HG03064 (cell line): ENCODE data around the gene SUSD4.
"Not testable (repeated sequence)": the region's sequence is repeated elsewhere in the genome, so short reads cannot be mapped to it uniquely, and the experiment has no call there.

Experiments used
- ATAC-seq: cut with Tn5 transposase; IDR thresholded peaks from one replicate; pipeline ENCODE4 v1.9.1; 2021; ENCODE audit warnings: low read depth; ENCODE audit not compliant: unreplicated experiment

SUSD4 gene

DNA sequence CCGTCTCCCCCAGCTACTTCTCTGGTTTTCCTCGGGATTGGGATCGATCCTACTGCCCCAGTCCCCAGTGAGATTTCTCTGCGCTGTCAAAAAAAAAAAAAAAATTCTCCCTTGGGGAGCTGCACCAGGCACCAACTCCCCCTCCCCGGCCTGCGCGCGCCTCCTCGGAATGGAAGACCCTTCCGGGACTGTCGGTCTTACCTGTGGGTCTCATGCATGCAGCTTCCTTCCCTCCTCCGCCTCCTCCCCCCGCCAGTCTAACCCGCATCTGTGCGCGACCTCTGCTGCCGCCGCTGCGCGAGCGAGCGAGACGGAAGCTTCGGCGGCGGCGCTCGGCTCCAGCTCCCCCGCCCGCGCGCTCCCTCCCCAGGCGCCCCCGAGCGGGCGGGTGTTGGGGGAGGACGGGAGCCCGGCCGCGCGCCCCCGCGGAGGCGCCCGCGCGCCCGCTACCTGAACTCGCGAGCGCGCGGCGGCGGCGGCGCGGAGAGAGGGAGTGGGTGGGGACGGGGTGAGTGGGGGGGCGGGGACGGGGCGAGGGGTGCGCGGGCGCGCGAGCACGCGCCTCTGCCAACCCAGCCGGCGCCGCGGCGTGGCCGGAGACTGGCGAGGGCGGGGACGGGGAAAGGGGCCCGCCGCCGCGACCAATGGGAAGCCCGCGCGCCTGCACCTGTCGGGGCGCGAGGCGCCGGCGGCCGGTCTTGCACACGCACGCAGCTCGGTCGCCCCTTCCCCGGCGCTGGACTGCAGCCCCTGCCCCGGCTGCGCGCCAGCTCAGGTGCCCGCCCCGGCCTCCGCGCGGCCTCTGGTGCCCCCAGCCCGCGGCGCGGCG is at the start of gene SUSD4:
SUSD4 (minus strand) TSS at position 321 of the 829 bp plus-strand sequence. CDS start 751 bp downstream, outside the sequence.
- no peak for ATAC-seq

GRCh38 chr1:223413216-223413615 is 49.2 kb upstream of the SUSD4 start:
- ATAC-seq = no peak

DNA sequence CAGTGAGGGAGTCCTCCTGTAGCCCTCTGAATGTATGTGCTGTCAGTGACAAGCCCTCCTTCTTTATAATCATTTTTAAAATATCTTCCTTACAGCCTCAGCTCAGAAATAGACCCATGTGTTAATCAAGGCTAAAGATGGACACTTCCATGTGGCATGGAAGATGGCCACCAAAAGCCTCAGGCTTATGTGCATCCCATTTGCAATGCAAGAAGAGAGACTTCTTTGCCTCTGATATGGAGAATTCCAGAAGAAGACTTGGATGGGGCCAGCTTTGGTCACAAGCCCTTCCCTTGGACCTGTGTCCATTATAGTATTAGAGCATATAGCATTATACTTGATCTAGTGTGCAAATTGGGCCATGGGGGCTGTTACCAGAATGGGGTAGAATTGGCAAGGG is 47.7 kb upstream of the SUSD4 start:
- no peak for ATAC-seq

DNA sequence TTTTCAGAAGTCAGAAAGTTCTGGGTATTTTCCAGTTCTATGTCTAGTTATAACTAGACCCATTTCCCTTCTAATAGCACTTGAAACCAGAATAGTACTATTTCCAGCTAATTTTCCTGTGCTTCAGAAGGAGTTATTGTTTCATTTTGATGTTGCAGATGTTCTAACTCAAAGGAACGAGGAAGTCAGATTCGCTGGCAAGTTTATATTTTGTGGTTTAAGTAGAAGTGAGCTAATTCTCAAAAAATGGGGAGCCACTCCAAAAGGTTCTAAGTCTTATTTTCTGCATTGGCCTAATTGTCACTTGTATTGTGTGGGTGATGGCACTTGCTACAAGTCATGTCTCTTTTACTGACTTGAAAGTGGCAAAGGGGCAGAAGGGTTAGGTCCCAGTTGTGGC is 47.3 kb upstream of the SUSD4 start:
- no peak for ATAC-seq

DNA sequence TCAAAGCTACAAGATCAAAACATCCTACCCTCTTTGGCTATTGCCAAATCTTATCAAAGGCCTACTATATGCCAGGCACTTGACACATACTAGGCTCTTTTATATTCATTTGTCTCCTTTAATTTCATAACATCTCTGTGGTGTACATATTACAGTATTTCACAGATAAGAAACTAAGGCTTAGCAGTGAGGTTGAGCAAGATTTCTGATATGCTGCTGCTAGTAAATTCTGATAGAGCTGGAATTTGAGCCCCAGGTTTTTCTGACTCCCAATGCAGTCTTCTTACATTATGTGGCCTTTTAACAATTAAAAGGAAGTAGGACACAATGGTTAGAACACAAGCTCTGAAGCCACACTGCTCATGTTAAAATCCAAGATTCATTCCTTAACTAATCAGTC is 46.1 kb upstream of the SUSD4 start:
- no peak for ATAC-seq

DNA sequence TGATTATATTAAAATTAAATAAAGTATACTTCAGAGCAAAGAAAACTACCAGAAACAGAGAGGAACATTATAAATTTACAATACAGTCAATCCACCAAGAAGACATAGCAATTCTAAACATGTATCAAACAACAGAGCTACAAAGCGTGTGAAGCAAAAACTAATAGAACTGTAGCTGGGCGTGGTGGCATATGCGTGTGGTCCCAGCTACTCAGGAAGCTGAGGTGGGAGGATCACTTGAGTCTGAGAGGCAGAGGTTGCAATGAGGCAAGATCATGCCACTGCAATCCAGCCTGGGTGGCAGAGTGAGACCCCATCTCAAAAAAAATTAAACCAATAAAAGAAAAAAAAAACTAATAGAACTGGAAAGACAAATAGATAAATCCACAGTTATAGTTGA is 41.5 kb upstream of the SUSD4 start:
- ATAC-seq = no peak

DNA sequence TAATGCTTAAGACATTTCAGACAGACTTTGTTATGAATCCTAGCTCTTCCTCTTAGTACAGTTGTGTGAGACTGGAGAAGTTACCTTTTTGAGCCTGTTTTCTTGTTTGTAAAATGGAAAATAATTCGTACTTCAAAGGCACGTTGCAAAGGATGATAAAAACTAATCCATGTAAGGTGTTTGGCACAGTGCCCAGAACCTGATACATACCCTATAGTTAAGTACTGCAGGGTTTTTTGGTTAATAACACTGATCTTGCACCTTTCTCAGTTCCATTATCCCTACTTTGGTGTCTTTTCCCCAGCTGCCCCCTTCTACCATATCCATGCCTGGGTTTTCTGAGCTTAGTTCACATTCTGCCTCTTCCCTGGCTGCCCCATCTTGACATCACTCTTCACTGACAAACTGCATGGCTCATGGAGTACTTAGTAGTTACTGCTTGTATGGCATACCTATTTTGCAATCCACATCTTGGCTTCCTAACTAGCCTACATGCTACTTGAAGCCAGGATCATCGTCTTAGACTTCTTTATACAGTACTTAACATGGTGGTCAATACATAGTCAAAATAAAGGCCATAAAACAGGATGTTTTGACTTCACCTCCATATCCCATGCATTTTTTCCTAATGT is 39.3 kb upstream of the SUSD4 start:
- no peak for ATAC-seq

DNA sequence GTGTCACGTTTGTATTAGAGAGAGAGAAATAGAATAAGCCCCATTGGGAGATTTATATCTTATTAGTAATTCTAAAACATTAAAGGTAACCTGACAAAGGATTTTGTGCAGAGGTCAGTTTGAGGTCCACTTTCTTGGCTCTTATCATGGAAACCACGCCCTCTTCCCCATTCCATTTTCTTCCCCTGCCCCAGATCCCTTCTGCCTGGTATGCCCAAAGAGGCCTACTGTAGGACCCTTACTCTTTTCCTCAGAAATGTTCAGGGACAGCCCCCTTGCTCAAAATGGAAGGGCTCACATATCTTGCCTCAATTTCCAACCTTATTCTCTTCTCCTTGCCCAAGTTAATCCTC is 38.8 kb upstream of the SUSD4 start:
- no peak for ATAC-seq

- no peak for ATAC-seq
Measured at GRCh38 chr1:223401873-223402789, 38.2 kb upstream of the SUSD4 start.

GRCh38 chr1:223399393-223399792 is 35.4 kb upstream of the SUSD4 start:
- not testable (repeated sequence) for ATAC-seq

DNA sequence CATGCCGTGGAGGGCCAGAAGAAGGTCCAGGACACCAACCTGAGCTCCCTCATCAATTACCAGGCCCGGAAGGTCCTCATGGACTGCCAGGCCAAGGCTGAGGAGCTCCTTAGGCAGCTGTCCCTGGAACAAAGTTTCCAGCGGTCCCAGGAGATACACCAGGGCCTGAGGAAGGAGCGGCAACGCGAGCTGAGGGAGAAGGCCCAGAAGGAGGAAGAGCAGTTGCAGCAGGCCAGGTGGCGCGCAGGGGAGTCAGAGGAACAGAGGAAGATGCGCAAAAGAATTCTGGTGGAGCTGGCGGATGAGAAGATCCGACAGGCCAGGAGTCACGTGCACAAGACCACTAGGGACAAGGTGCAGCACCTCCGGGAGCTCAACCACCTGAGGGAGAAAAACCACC is 30.7 kb upstream of the SUSD4 start:
- ATAC-seq = no peak

- no peak for ATAC-seq
Measured at GRCh38 chr1:223394242-223394641, 30.3 kb upstream of the SUSD4 start.

DNA sequence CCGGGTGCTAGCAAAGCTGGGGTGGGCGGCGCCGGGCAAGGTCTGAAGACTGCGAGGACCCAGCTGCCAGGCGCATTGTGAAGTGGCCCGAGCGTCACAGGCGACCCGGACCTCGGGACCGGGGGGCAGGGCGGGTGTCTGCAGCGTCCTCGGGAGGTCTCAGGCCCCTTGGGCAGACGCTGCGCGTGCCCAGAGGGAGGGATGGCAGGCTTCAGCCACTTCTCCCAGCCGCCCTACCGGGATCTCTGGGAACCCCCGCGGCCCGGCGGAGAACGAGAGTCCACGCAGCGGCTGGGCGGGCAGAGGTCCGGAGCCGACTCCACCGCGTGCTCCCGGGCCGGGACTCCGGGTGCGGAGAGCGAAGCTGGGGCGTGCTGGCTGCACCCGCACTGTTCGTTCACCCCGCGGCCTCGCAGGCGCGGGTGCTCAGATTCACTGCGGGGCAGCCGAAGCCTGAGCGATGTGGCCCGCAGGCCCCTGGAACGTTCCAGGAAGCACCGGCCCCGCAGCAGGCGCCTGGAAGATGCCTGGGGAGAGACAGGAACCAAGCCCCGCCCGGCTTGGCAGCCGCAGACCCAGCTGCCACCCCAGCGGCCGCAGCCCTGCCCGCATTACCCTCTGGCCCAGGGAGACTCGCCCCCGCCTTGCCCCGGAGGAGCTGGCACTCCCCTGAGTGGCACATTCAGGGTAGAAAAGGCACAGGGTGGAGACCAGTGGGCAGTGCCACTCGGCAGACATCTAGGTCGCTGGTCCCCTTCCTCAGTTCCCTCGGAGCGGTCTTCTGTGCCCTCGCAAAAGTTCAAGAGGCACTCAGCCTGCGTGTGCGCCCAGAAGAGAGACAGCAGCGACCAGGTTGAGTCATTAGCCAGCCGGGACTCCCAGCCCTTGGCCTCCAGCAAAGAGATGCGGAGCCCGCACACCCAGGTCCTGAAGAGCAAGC is 29.6 kb upstream of the SUSD4 start, which contains the start of gene CCDC185:
CCDC185 (plus strand) TSS at position 141 of the 940 bp plus-strand sequence; CDS start at position 202, 61 bp downstream.
- no peak for ATAC-seq

DNA sequence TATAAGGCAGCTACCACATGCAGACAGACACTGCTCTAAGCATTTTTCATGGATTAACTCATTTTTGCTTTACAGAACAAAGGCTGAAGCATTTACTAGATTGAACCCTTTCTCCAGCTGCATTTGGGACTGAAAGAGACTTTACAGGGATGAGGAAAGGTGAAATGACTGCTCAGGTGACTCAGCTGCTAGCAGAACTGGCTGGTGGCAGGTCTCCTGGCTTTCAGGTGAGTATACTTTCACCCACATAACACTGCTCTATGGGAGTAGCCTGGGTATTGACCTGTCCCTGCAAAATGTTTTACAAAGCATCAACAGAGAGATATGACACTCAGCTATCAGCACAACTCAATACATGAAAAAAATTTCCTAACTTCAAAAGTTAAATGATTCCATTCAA is 26.6 kb upstream of the SUSD4 start:
- no peak for ATAC-seq

DNA sequence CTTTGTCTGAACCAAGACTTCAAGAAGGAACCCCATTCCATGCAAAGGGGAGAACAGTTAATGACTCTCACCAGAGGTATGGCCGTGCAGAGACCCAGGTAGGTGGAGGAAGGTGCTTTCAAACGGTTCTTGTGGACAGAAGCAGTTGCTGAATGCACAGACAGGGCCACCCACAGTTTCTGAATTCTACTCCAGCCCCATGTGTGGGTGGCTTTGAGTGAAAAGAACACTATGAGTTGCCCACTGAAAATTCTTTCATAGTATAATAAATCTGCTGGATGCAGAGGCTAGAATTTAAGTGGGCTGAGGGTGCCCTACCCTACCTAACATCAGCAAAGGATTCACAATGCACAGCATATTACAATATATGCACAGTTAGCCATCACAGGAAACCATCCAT is 22.0 kb upstream of the SUSD4 start:
- ATAC-seq = no peak

DNA sequence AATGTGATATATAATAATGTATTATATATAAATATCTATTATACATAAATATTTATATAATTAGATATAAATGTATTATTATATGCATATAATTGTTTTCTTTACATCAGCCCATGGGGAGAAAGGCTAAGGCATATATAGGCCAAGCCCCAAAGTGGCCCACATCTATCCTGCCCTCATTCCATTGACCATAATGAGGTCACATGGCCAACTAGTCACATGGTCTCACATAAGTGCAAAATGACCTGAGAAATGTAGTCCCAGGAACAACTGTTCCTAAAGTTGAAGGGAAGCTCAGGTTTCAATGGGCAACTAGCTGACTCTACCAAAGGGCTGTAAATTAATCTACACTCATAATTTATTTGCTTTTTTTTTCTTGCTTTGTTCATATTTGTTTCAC is 14.8 kb upstream of the SUSD4 start:
- no peak for ATAC-seq

DNA sequence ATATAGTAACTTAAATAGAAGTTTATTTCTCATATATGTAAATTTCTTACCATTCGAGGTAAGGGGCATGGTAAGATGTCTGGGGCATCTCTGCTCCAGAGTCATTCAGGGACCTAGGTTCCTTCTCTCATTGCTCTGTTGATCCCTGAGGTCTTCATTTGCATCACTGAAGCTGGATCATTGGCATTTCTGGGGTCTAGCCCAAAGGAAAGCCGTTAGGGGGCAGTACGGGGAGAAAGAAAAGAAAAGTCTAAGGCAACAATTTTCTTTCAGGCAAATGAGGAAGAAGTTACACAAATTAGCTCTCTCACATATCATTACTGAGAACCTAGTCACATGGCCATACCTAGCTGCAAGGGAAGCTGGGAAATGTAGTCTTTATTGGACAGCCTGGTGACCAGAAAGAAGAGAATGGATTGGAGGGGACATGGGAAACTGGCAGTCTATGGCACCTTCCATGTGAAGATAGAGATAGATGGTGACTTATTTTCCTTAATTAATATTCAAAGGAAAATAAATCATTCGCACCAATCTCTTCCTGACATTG is 10.2 kb upstream of the SUSD4 start:
- ATAC-seq = no peak

DNA sequence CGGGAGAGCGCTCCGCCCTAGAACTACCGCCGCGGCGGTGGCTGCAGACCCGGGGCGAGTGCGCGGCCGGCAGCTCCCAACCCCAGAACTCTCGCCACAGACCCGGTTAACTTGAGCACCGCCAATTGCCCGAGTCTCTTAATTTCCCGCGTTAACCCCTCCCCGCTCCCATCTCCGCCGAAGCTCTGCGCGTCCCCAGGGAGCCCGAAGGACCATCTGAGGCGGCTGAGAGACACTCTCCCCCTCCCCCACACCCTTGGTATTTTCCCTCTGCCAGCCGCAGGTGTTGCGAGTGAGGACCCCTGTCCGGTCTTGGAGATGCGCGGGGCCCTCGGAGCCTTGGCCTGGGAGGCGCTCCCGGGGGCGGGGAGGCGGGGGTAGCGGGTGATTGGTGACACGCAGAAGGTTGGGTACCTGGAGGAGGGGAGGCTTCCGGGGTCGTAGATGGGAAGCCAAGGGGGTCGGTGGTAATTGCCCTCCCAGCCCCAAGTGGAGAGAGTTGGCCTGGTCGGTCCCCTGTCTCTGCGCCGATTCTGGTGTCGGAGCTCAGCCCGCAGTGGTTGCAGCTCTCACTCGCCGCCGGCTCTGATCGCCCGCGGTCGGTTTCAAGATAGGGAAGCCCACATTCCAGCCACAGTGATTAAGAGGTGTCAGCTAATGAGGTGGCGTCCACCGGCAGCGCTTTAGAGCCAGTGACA is 858 bp upstream of the SUSD4 start:
- ATAC-seq = no peak
